Keratinocyte (primary cell): ENCODE measurements around the gene TIMM22.

ENCODE experiments used
- CTCF ChIP-seq, 3 experiments: IDR thresholded peaks in 1 of 3; conservative IDR thresholded peaks in 1 of 3; optimal IDR thresholded peaks in 1 of 3; 2 replicates in 2 of 3; 3 replicates in 1 of 3; pipeline versions ENCODE3 to v1.5.1; 2011; ENCODE audit warnings: low read length in 3 of 3, mild to moderate bottlenecking in 3 of 3, moderate library complexity in 2 of 3, control low read depth in 1 of 3, inconsistent platforms in 1 of 3; ENCODE audit not compliant: insufficient read depth in 2 of 3; ENCODE audit errors: extremely low read depth in 1 of 3
- EZH2 ChIP-seq: IDR thresholded peaks from one replicate; pipeline ENCODE4 v1.6.1; 2012; ENCODE audit warnings: inconsistent platforms, mild to moderate bottlenecking, low read length, moderate library complexity

GRCh38 chr17:1005361-1005946 lies 8.5 kb downstream of the TIMM22 start:
- TF ChIP-seq CTCF (optimal IDR thresholded peaks at IDR 0.05 in 1 of 3, IDR thresholded peaks at IDR 0.05 in 1 of 3, conservative IDR thresholded peaks at IDR 0.05 in 1 of 3; ENCODE audit: extremely low read depth in 1 of 3, insufficient read depth in 2 of 3, low read length in 3 of 3) (no peak), EZH2 (no peak)
